Measurements from ENCODE around the gene SF3B4.

Gene SF3B4

DNA sequence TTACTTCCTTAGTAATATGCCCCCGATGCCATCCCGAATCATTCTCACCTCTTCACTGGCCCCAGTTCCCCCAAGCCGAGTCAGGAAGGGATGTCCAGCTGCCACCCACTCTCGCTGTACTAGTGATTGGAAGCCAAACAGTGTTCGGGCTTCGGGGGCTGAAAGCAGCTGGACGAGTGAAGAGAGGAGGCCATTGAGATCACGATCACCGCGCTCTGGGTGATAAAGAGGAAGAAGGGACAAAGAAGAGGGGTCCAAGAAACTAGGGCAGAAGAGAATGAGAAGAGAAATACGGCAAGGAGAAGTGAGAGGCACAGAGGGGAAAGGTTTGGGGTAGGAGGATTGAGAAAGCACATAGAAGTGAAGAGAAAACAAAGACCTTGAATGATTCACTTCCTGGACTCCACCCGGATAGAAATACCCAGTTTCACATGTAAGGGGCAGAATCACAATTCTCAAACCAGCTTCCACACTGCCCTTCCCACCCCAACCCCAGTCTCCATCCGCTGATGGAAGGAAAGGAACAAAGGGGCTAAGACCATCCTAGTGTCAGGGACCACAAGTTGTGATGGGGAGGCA is 3.7 kb upstream of the SF3B4 start:
- H3K4me3 ChIP-seq (ENCODE audit: low read depth, low read length), result no peak overlapping the region
- no peaks in the 10 kb centered on the region for H3K27me3 ChIP-seq
- no peaks in the 10 kb centered on the region for H3K9me3 ChIP-seq
- DNase-seq, result no peak
- peaks cover 3% of the 10 kb centered on the region; the same call in 1 of the 2 replicates for H3K4me1 ChIP-seq
- H3K36me3 ChIP-seq, result peaks cover 5% of the 10 kb centered on the region
- TF ChIP-seq, protein P1, sequence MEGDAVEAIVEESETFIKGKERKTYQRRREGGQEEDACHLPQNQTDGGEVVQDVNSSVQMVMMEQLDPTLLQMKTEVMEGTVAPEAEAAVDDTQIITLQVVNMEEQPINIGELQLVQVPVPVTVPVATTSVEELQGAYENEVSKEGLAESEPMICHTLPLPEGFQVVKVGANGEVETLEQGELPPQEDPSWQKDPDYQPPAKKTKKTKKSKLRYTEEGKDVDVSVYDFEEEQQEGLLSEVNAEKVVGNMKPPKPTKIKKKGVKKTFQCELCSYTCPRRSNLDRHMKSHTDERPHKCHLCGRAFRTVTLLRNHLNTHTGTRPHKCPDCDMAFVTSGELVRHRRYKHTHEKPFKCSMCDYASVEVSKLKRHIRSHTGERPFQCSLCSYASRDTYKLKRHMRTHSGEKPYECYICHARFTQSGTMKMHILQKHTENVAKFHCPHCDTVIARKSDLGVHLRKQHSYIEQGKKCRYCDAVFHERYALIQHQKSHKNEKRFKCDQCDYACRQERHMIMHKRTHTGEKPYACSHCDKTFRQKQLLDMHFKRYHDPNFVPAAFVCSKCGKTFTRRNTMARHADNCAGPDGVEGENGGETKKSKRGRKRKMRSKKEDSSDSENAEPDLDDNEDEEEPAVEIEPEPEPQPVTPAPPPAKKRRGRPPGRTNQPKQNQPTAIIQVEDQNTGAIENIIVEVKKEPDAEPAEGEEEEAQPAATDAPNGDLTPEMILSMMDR (IDR thresholded peaks at IDR 0.05; ENCODE audit: low read depth, low read length), result no peak

GRCh38 chr1:149929856-149930255 is 2.3 kb upstream of the SF3B4 start:
- H3K4me3 ChIP-seq (ENCODE audit: low read depth, low read length), result no peak overlapping the region
- H3K9me3 ChIP-seq, result no peaks in the 10 kb centered on the region
- H3K36me3 ChIP-seq, result peaks cover 19% of the 10 kb centered on the region
- peaks cover 3% of the 10 kb centered on the region; the same call in 1 of the 2 replicates for H3K4me1 ChIP-seq
- TF ChIP-seq, protein P1 (IDR thresholded peaks at IDR 0.05; ENCODE audit: low read depth, low read length), result no peak
- DNase-seq, result no peak
- H3K27me3 ChIP-seq, result no peaks in the 10 kb centered on the region

DNA sequence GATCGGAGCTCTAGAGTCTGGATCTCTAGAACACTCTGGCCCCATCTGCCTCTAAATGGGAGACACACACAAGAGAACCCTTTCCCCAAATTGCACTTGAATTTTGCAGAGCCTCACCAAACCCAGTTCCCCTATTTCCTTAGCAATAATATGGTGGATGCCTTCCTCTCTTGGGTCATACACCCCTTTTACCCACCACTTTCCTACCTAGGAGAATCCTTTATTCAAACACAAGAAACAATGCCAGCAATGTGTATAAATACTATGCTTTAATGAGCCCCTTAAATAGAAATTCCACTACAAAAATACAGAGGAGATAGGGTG is 760 bp upstream of the SF3B4 start:
- Histone ChIP-seq H3K4me1 (peaks cover 3% of the 10 kb centered on the region; the same call in 1 of the 2 replicates), H3K4me3 (ENCODE audit: low read depth, low read length) (peak overlapping the region; percentile 99), H3K27me3 (no peaks in the 10 kb centered on the region), H3K36me3 (peaks cover 34% of the 10 kb centered on the region), H3K9me3 (no peaks in the 10 kb centered on the region)
- no peak for DNase-seq
- TF ChIP-seq, protein P1 (IDR thresholded peaks at IDR 0.05; ENCODE audit: low read depth, low read length), result no peak

GRCh38 chr1:149927056-149927562 is 494 bp downstream of the SF3B4 start:
- no peak for DNase-seq
- Histone ChIP-seq H3K4me1 (peaks cover 3% of the 10 kb centered on the region; the same call in 1 of the 2 replicates), H3K27me3 (no peaks in the 10 kb centered on the region), H3K9me3 (no peaks in the 10 kb centered on the region), H3K4me3 (ENCODE audit: low read depth, low read length) (peak overlapping the region; percentile 99), H3K36me3 (peaks cover 44% of the 10 kb centered on the region)
- TF ChIP-seq, protein P1 (IDR thresholded peaks at IDR 0.05; ENCODE audit: low read depth, low read length), result no peak

DNA sequence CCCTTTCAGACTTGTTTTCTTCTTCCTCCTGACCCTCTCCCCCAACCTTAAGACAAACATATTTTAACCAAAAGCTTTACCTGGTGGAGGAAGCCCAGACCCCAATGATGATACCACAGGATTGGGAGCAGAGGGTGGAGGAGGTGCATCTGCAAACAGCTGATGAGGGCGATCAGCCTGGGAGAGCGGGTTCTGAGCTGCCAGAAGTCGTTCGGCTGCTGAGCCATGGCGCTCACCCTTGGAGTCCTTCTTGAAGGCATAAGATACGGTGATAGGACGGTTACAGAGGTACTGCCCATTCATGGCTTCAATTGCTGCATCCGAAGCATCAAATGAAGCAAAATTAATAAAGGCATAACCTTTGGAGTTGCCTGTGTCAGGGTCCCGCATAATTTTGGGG is 1.3 kb downstream of the SF3B4 start:
- TF ChIP-seq, protein P1 (IDR thresholded peaks at IDR 0.05; ENCODE audit: low read depth, low read length), result no peak
- H3K27me3 ChIP-seq, result no peaks in the 10 kb centered on the region
- no peaks in the 10 kb centered on the region for H3K9me3 ChIP-seq
- peaks cover 3% of the 10 kb centered on the region; the same call in 1 of the 2 replicates for H3K4me1 ChIP-seq
- DNase-seq, result no peak
- peaks cover 44% of the 10 kb centered on the region for H3K36me3 ChIP-seq
- H3K4me3 ChIP-seq (ENCODE audit: low read depth, low read length), result peak overlapping the region; percentile 99

GRCh38 chr1:149925751-149926150 is 1.9 kb downstream of the SF3B4 start:
- Histone ChIP-seq H3K36me3 (peaks cover 44% of the 10 kb centered on the region), H3K4me1 (peaks cover 3% of the 10 kb centered on the region; the same call in 1 of the 2 replicates), H3K27me3 (no peaks in the 10 kb centered on the region), H3K4me3 (ENCODE audit: low read depth, low read length) (no peak overlapping the region), H3K9me3 (no peaks in the 10 kb centered on the region)
- no peak for DNase-seq
- TF ChIP-seq, protein P1 (IDR thresholded peaks at IDR 0.05; ENCODE audit: low read depth, low read length), result no peak

Measured in BE2C (cell line).